ENCODE results near the gene MFSD6. TPM values are rescaled to one million over a fixed set of nuclear protein-coding genes. Genes with fewer than 3 reads are reported as not detected.

The MFSD6 gene
- polyA plus RNA-seq, 1 of the 3 experiments (the other 2 are of a cell fraction), result 15.1 TPM

DNA sequence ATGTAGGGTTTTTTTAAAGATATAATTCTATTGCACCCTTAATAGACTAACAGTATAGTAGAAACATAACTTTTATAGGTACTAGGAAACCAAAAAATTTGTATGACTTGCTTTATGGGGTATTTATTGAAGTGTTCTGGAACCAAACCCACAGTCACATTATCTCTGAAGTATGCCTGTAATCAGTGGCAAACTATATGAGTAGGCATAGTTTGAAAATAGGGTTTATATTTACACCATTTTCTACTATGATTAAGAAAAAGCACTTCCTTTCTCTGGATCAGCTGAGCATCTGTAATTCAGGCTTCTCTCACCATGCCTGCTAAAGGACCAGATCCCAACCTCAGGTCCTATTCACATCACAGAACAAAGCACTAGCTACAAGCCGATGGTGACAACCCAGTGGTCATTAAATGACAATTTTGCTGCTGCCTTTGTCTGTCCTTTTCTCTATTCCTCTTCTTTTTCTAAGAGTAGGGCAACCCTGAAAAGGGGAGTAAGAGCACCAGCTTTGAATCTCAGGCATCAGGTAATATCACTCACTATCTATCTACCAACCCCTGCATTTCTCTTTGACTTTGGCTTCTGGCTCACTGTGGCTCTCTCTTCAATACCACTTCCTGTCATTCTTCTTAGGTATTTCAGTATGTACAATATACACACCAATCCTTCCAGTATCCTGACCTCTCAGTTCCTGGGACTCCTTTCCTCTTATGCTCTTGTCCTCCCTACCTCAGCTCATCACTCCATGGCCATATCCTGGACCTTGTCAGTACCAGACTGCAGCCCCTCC is 112.0 kb downstream of the MFSD6 start:
- Histone ChIP-seq H3F3A (replicated peaks; ENCODE audit: insufficient read depth) (no peaks in the 10 kb centered on the region), H3K9me2 (no peaks in the 10 kb centered on the region), H3K4me1 (ENCODE audit: control insufficient read depth in 1 of 2, insufficient read depth in 2 of 2, low read depth in 1 of 2, low read length in 1 of 2) (no peaks in the 10 kb centered on the region), H3K4me3 (ENCODE audit: low read depth in 2 of 2, low read length in 1 of 2) (no peak overlapping the region), H2AFZ (ENCODE audit: low read depth) (no peak overlapping the region), H4K20me1 (ENCODE audit: insufficient read depth) (no peaks in the 10 kb centered on the region), H3K4me2 (no peak overlapping the region), H3K79me2 (ENCODE audit: insufficient read depth) (no peaks in the 10 kb centered on the region), H3K9me3 (no peaks in the 10 kb centered on the region), H3K36me3 (replicated peaks in 1 of 2; ENCODE audit: control insufficient read depth in 1 of 2, insufficient read depth in 2 of 2, low read length in 1 of 2) (peaks cover 0 to 2% of the 10 kb centered on the region in 2 experiments), H3K9ac (no peak overlapping the region), H3K27ac (ENCODE audit: low read depth in 2 of 2, low read length in 1 of 2) (no peak overlapping the region), H3K27me3 (ENCODE audit: insufficient read depth) (no peaks in the 10 kb centered on the region)
- POLR2A ChIA-PET, result no interaction called here
- DNase-seq, result no peak
- CTCF ChIA-PET, result no interaction called here
- 100% methylated on average over 1 of the region's 1 CpG for WGBS (ENCODE audit: low lambda C conversion rate)
- TF ChIP-seq FOXM1 (IDR thresholded peaks at IDR 0.05; ENCODE audit: low read depth) (no peak), MXI1 (IDR thresholded peaks at IDR 0.05; ENCODE audit: low read depth, low read length) (no peak), YY1 (IDR thresholded peaks at IDR 0.05; ENCODE audit: low read depth) (no peak), RXRA (IDR thresholded peaks at IDR 0.05; ENCODE audit: borderline replicate concordance, low read depth) (no peak), MEF2A (IDR thresholded peaks at IDR 0.05; ENCODE audit: borderline replicate concordance, low read depth) (no peak), RFX5 (IDR thresholded peaks at IDR 0.05; ENCODE audit: low read length) (no peak), SMC3 (IDR thresholded peaks at IDR 0.05; ENCODE audit: low read depth, low read length) (no peak), TCF12 (IDR thresholded peaks at IDR 0.05) (no peak), FOXJ3 (CRISPR knock-in tag; IDR thresholded peaks at IDR 0.05) (no peak)
- TF ChIP-seq, protein P1, sequence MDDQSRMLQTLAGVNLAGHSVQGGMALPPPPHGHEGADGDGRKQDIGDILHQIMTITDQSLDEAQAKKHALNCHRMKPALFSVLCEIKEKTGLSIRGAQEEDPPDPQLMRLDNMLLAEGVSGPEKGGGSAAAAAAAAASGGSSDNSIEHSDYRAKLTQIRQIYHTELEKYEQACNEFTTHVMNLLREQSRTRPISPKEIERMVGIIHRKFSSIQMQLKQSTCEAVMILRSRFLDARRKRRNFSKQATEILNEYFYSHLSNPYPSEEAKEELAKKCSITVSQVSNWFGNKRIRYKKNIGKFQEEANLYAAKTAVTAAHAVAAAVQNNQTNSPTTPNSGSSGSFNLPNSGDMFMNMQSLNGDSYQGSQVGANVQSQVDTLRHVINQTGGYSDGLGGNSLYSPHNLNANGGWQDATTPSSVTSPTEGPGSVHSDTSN (IDR thresholded peaks at IDR 0.05), result no peak
- TF ChIP-seq, protein P2, sequence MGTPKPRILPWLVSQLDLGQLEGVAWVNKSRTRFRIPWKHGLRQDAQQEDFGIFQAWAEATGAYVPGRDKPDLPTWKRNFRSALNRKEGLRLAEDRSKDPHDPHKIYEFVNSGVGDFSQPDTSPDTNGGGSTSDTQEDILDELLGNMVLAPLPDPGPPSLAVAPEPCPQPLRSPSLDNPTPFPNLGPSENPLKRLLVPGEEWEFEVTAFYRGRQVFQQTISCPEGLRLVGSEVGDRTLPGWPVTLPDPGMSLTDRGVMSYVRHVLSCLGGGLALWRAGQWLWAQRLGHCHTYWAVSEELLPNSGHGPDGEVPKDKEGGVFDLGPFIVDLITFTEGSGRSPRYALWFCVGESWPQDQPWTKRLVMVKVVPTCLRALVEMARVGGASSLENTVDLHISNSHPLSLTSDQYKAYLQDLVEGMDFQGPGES (IDR thresholded peaks at IDR 0.05; ENCODE audit: low read depth, low read length), result no peak

DNA sequence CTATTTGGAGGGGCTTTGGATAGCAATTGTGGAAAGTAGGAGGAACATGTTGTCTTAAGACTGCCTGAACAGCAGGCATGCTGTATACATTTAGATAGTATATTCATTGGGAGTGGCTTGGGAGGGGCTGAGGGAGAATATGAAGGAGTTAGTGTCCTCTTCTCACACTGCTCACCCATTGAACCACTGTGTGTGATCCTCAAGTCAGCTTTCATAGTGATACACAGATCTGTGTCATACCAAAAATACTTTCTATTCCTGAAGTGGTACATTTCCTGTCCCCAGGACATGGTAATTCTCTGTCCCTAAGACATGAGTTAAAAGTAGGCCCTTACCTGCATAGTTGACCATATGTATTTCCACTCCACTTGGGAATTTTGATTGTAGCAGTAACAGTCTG is 116.8 kb downstream of the MFSD6 start:
- Histone ChIP-seq H3K4me2 (no peak overlapping the region), H2AFZ (ENCODE audit: low read depth) (no peak overlapping the region), H3K9ac (no peak overlapping the region), H3K4me3 (ENCODE audit: low read depth in 2 of 2, low read length in 1 of 2) (no peak overlapping the region), H3K36me3 (replicated peaks in 1 of 2; ENCODE audit: control insufficient read depth in 1 of 2, insufficient read depth in 2 of 2, low read length in 1 of 2) (no peaks in the 10 kb centered on the region), H4K20me1 (ENCODE audit: insufficient read depth) (no peaks in the 10 kb centered on the region), H3K9me2 (no peaks in the 10 kb centered on the region), H3K27ac (ENCODE audit: low read depth in 2 of 2, low read length in 1 of 2) (no peak overlapping the region), H3K27me3 (ENCODE audit: insufficient read depth) (no peaks in the 10 kb centered on the region), H3K9me3 (no peaks in the 10 kb centered on the region), H3K4me1 (ENCODE audit: control insufficient read depth in 1 of 2, insufficient read depth in 2 of 2, low read depth in 1 of 2, low read length in 1 of 2) (peaks cover 0 to 4% of the 10 kb centered on the region in 2 experiments; a peak in 1 of 4 replicates), H3F3A (replicated peaks; ENCODE audit: insufficient read depth) (no peaks in the 10 kb centered on the region), H3K79me2 (ENCODE audit: insufficient read depth) (no peaks in the 10 kb centered on the region)
- DNase-seq, result no peak
- POLR2A ChIA-PET, result no interaction called here
- TF ChIP-seq SIN3A (IDR thresholded peaks at IDR 0.05; ENCODE audit: borderline replicate concordance, low read depth, low read length) (no peak), MXI1 (IDR thresholded peaks at IDR 0.05; ENCODE audit: low read depth, low read length) (no peak), NRF1 (IDR thresholded peaks at IDR 0.05; ENCODE audit: low read depth, low read length) (no peak), FOXM1 (IDR thresholded peaks at IDR 0.05; ENCODE audit: low read depth) (no peak)
- TF ChIP-seq, protein P3, sequence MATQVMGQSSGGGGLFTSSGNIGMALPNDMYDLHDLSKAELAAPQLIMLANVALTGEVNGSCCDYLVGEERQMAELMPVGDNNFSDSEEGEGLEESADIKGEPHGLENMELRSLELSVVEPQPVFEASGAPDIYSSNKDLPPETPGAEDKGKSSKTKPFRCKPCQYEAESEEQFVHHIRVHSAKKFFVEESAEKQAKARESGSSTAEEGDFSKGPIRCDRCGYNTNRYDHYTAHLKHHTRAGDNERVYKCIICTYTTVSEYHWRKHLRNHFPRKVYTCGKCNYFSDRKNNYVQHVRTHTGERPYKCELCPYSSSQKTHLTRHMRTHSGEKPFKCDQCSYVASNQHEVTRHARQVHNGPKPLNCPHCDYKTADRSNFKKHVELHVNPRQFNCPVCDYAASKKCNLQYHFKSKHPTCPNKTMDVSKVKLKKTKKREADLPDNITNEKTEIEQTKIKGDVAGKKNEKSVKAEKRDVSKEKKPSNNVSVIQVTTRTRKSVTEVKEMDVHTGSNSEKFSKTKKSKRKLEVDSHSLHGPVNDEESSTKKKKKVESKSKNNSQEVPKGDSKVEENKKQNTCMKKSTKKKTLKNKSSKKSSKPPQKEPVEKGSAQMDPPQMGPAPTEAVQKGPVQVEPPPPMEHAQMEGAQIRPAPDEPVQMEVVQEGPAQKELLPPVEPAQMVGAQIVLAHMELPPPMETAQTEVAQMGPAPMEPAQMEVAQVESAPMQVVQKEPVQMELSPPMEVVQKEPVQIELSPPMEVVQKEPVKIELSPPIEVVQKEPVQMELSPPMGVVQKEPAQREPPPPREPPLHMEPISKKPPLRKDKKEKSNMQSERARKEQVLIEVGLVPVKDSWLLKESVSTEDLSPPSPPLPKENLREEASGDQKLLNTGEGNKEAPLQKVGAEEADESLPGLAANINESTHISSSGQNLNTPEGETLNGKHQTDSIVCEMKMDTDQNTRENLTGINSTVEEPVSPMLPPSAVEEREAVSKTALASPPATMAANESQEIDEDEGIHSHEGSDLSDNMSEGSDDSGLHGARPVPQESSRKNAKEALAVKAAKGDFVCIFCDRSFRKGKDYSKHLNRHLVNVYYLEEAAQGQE (IDR thresholded peaks at IDR 0.05; ENCODE audit: low read depth, low read length), result no peak
- TF ChIP-seq, protein P4, sequence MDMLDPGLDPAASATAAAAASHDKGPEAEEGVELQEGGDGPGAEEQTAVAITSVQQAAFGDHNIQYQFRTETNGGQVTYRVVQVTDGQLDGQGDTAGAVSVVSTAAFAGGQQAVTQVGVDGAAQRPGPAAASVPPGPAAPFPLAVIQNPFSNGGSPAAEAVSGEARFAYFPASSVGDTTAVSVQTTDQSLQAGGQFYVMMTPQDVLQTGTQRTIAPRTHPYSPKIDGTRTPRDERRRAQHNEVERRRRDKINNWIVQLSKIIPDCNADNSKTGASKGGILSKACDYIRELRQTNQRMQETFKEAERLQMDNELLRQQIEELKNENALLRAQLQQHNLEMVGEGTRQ (IDR thresholded peaks at IDR 0.05; ENCODE audit: borderline replicate concordance, low read depth, low read length), result no peak
- CTCF ChIA-PET, result interaction anchor here (1.1 kb wide), 1 partner anchor 356 kb away, joined by 3 read pairs; the partner anchor contains the start of gene GLS
